HepG2 (cell line): ENCODE data around the gene CFAP210. TPM values are rescaled to one million over a fixed set of nuclear protein-coding genes. Genes with fewer than 3 reads are reported as not detected.

Experiments used
- AGO1 ChIP-seq: fragments of 200-400 bp; formaldehyde crosslinking; IDR thresholded peaks from 2 replicates; pipeline ENCODE4 v1.6.1; 2017; ENCODE audit warnings: mild to moderate bottlenecking, low read depth, low read length, moderate library complexity; ENCODE audit not compliant: poor library complexity, severe bottlenecking
- CBX2 ChIP-seq, 2 experiments: fragments of 200-600 bp in 1 of 2; sonication (generic); formaldehyde crosslinking in 1 of 2; IDR thresholded peaks; 2 replicates each; pipeline versions ENCODE4 v1.7.0 to v1.8.1; 2018 to 2022; ENCODE audit warnings: low read depth in 2 of 2, low read length in 1 of 2, mild to moderate bottlenecking in 1 of 2, missing genetic modification reagents in 1 of 2
- CENPT ChIP-seq: sonication (generic); formaldehyde crosslinking; IDR thresholded peaks from 2 replicates; pipeline ENCODE4 v1.8.0; 2022; ENCODE audit warnings: low read depth, mild to moderate bottlenecking, moderate library complexity, missing genetic modification reagents
- CENPX ChIP-seq: sonication (generic); formaldehyde crosslinking; IDR thresholded peaks from 2 replicates; pipeline ENCODE4 v1.9.0; 2021; ENCODE audit warnings: mild to moderate bottlenecking, missing genetic modification reagents, moderate library complexity
- HDAC2 ChIP-seq: sonication (generic); formaldehyde crosslinking; IDR thresholded peaks from 2 replicates; pipeline ENCODE4 v1.4.0; 2020; ENCODE audit warnings: missing genetic modification reagents
- MAZ ChIP-seq, 2 experiments: sonication (generic) in 1 of 2; formaldehyde crosslinking in 1 of 2; IDR thresholded peaks; 2 replicates each; pipeline versions ENCODE4 v1.5.0 to v1.6.1; 2012 to 2020; ENCODE audit warnings: low read depth in 2 of 2, mild to moderate bottlenecking in 2 of 2, borderline replicate concordance in 1 of 2, improper control_type of control experiment in 1 of 2, low read length in 1 of 2, missing genetic modification reagents in 1 of 2, moderate library complexity in 1 of 2
- PHF20 ChIP-seq: sonication (generic); formaldehyde crosslinking; IDR thresholded peaks from 2 replicates; pipeline ENCODE4 v1.5.0; 2020; ENCODE audit warnings: mild to moderate bottlenecking, missing genetic modification reagents
- TBX2 ChIP-seq: sonication (generic); formaldehyde crosslinking; IDR thresholded peaks from 2 replicates; pipeline ENCODE4 v1.5.0; 2020; ENCODE audit warnings: missing genetic modification reagents, mild to moderate bottlenecking, borderline replicate concordance
- ZNF136 ChIP-seq: sonication (generic); formaldehyde crosslinking; IDR thresholded peaks from 2 replicates; pipeline ENCODE4 v1.8.1; 2022; ENCODE audit warnings: low read depth, mild to moderate bottlenecking, moderate library complexity, missing genetic modification reagents
- ZNF550 ChIP-seq: sonication (generic); formaldehyde crosslinking; IDR thresholded peaks from 2 replicates; pipeline ENCODE4 v1.4.0; 2020; ENCODE audit warnings: mild to moderate bottlenecking, missing genetic modification reagents, borderline replicate concordance
- ZNF761 ChIP-seq: sonication (generic); formaldehyde crosslinking; conservative IDR thresholded peaks from 2 replicates; pipeline ENCODE4 v1.4.0; 2020; ENCODE audit warnings: mild to moderate bottlenecking, missing genetic modification reagents
- ZNF775 ChIP-seq: sonication (generic); formaldehyde crosslinking; IDR thresholded peaks from 2 replicates; pipeline ENCODE4 v1.4.0; 2020; ENCODE audit warnings: missing genetic modification reagents, mild to moderate bottlenecking, moderate library complexity, borderline replicate concordance
- polyA plus RNA-seq, 8 experiments: library from polyadenylated mRNA; depleted of rRNA in 3 of 8; stranded (reverse) in 7 of 8; unstranded in 1 of 8; fragments of >200 nt; fragmentation: Illumina TruSeq in 4 of 8; extraction: Trizol in 4 of 8; gene quantifications; 2 replicates each; pipeline versions ENCODE4 v1.2.1 to v1.2.3, GENCODE V29; 2011 to 2016; ENCODE audit warnings: low read depth in 4 of 8, missing spikeins in 1 of 8, mixed read lengths in 1 of 8; ENCODE audit not compliant: insufficient read depth in 1 of 8
- total RNA-seq, 5 experiments: library from RNA; depleted of rRNA; stranded (reverse); fragments of >200 nt; fragmentation: Illumina TruSeq; extraction: Trizol; gene quantifications; 2 replicates each; pipeline ENCODE4 v1.2.3, GENCODE V29; 2016; ENCODE audit warnings: low read depth in 1 of 5
- TF ChIP-seq, protein P1 (sequence below): sonication (generic); formaldehyde crosslinking; IDR thresholded peaks from 2 replicates; pipeline ENCODE4 v1.4.0; 2020; ENCODE audit warnings: low read depth, missing genetic modification reagents
- TF ChIP-seq, protein P2 (sequence below): sonication (generic); formaldehyde crosslinking; IDR thresholded peaks from 2 replicates; pipeline ENCODE4 v1.8.0; 2022; ENCODE audit warnings: mild to moderate bottlenecking, missing genetic modification reagents, moderate library complexity
- TF ChIP-seq, protein P3 (sequence below): sonication (generic); formaldehyde crosslinking; IDR thresholded peaks from 2 replicates; pipeline ENCODE4 v1.9.0; 2021; ENCODE audit warnings: mild to moderate bottlenecking, missing genetic modification reagents

CFAP210 gene
- total and polyA plus RNA-seq, 2 of the 13 experiments (the other 11 are each of a cell fraction or from before 2014, with no cell fraction given): 0.18 TPM; not detected in 1

DNA sequence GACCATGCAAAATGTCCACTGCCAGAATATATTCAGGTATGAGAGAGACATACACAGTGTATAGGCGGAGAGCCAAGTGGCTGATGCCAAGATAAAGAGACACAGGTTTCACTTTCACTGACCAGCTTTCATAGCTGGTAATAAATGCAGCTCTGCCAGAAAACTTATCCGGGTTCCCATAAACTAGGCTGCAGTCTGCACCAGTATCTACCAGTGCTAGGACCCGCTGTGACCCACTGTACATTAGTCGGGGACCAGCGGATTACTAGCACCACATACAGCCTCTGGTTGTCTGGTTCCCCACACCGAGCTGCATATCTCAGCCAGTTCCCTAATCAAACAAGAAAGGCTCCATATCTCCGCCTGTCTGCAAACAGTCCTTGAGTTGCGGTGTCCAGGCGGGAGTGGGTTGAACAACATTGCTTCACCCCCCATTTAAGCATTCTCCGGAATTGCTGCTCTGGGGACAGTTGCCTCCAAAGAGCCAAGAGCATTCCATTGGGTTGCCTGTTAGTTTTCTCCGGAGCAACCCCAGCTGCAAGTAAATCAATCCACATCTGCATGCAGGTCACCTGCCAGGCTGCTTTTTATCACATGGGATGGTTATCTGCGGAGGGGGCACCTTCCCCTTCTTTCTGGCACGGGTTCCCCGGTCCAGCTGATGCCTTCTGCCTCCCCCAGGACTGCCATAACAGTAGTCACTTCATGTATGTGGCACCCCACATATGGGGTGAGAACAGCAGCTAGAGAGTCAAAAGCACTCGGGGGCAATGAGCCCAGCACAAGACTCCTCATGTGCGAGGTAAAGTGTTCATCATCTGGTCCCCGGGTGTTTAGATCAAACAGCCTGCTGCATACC, 21.4 kb upstream of the CFAP210 start (continued):
- TF ChIP-seq TBX2 (CRISPR knock-in tag) (peak; percentile 92), MAZ (IDR thresholded peaks at IDR 0.05; ENCODE audit: borderline replicate concordance, low read depth, low read length) (peak; percentile 51; the same call in 1 of the 2 replicates), MAZ (CRISPR knock-in tag; IDR thresholded peaks at IDR 0.05; ENCODE audit: low read depth) (peak; percentile 51; the same call in 1 of the 2 replicates), CENPT (CRISPR knock-in tag) (no peak), ZNF136 (CRISPR knock-in tag) (0 out of 2 replicates have a peak, but pooled peaks have one; percentile 82), CENPX (CRISPR knock-in tag) (no peak), ZNF550 (CRISPR knock-in tag) (no peak), CBX2 (IDR thresholded peaks at IDR 0.05; ENCODE audit: low read depth, low read length) (no peak), CBX2 (CRISPR knock-in tag; IDR thresholded peaks at IDR 0.05; ENCODE audit: low read depth) (no peak), HDAC2 (peak; percentile 94), PHF20 (CRISPR knock-in tag) (no peak), ZNF775 (no peak), AGO1 (no peak), ZNF761 (CRISPR knock-in tag) (peak; percentile 68; the same call in 1 of the 2 replicates)
- TF ChIP-seq, protein P1, sequence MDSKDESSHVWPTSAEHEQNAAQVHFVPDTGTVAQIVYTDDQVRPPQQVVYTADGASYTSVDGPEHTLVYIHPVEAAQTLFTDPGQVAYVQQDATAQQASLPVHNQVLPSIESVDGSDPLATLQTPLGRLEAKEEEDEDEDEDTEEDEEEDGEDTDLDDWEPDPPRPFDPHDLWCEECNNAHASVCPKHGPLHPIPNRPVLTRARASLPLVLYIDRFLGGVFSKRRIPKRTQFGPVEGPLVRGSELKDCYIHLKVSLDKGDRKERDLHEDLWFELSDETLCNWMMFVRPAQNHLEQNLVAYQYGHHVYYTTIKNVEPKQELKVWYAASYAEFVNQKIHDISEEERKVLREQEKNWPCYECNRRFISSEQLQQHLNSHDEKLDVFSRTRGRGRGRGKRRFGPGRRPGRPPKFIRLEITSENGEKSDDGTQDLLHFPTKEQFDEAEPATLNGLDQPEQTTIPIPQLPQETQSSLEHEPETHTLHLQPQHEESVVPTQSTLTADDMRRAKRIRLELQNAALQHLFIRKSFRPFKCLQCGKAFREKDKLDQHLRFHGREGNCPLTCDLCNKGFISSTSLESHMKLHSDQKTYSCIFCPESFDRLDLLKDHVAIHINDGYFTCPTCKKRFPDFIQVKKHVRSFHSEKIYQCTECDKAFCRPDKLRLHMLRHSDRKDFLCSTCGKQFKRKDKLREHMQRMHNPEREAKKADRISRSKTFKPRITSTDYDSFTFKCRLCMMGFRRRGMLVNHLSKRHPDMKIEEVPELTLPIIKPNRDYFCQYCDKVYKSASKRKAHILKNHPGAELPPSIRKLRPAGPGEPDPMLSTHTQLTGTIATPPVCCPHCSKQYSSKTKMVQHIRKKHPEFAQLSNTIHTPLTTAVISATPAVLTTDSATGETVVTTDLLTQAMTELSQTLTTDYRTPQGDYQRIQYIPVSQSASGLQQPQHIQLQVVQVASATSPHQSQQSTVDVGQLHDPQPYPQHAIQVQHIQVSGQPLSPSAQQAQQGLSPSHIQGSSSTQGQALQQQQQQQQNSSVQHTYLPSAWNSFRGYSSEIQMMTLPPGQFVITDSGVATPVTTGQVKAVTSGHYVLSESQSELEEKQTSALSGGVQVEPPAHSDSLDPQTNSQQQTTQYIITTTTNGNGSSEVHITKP (CRISPR knock-in tag): 0 out of 2 replicates have a peak, but pooled peaks have one; percentile 66
- TF ChIP-seq, protein P2, sequence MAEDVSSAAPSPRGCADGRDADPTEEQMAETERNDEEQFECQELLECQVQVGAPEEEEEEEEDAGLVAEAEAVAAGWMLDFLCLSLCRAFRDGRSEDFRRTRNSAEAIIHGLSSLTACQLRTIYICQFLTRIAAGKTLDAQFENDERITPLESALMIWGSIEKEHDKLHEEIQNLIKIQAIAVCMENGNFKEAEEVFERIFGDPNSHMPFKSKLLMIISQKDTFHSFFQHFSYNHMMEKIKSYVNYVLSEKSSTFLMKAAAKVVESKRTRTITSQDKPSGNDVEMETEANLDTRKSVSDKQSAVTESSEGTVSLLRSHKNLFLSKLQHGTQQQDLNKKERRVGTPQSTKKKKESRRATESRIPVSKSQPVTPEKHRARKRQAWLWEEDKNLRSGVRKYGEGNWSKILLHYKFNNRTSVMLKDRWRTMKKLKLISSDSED: no peak
- TF ChIP-seq, protein P3, sequence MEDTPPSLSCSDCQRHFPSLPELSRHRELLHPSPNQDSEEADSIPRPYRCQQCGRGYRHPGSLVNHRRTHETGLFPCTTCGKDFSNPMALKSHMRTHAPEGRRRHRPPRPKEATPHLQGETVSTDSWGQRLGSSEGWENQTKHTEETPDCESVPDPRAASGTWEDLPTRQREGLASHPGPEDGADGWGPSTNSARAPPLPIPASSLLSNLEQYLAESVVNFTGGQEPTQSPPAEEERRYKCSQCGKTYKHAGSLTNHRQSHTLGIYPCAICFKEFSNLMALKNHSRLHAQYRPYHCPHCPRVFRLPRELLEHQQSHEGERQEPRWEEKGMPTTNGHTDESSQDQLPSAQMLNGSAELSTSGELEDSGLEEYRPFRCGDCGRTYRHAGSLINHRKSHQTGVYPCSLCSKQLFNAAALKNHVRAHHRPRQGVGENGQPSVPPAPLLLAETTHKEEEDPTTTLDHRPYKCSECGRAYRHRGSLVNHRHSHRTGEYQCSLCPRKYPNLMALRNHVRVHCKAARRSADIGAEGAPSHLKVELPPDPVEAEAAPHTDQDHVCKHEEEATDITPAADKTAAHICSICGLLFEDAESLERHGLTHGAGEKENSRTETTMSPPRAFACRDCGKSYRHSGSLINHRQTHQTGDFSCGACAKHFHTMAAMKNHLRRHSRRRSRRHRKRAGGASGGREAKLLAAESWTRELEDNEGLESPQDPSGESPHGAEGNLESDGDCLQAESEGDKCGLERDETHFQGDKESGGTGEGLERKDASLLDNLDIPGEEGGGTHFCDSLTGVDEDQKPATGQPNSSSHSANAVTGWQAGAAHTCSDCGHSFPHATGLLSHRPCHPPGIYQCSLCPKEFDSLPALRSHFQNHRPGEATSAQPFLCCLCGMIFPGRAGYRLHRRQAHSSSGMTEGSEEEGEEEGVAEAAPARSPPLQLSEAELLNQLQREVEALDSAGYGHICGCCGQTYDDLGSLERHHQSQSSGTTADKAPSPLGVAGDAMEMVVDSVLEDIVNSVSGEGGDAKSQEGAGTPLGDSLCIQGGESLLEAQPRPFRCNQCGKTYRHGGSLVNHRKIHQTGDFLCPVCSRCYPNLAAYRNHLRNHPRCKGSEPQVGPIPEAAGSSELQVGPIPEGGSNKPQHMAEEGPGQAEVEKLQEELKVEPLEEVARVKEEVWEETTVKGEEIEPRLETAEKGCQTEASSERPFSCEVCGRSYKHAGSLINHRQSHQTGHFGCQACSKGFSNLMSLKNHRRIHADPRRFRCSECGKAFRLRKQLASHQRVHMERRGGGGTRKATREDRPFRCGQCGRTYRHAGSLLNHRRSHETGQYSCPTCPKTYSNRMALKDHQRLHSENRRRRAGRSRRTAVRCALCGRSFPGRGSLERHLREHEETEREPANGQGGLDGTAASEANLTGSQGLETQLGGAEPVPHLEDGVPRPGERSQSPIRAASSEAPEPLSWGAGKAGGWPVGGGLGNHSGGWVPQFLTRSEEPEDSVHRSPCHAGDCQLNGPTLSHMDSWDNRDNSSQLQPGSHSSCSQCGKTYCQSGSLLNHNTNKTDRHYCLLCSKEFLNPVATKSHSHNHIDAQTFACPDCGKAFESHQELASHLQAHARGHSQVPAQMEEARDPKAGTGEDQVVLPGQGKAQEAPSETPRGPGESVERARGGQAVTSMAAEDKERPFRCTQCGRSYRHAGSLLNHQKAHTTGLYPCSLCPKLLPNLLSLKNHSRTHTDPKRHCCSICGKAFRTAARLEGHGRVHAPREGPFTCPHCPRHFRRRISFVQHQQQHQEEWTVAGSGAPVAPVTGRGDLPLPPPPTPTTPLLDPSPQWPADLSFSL (CRISPR knock-in tag): no peak; the same call in 1 of the 2 replicates
